Activated CD8-positive, alpha-beta memory T cell treated with anti-CD3 and anti-CD28 coated beads for 24 hours (primary cell): ENCODE results near the gene ZNF665.
"Not testable (repeated sequence)": the region's sequence is repeated elsewhere in the genome, so short reads cannot be mapped to it uniquely, and the experiment has no call there.

Experiments used
- DNase-seq: peaks from one replicate; pipeline ENCODE4 v3.0.0-alpha.2; 2020

ZNF665 gene

GRCh38 chr19:53156850-53157249 lies 36.3 kb downstream of the ZNF665 start:
- no peak for DNase-seq

DNA sequence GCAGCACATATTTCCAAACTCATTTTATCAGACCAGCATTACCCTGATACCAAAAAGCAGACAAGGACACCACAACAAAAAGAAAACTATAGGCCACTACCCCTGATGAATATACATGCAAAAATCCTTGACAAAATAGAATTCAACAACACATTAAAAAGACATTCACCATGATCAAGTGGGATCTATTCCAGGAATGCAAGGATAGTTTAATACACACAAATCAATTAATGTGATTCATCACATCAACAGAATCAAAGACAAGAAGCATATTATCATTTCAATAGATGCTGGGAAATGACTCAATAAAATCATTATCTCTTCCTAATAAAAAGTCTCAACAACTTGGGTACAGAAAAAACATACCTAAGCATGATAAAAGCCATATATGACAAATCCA lies 45.5 kb downstream of the ZNF665 start:
- DNase-seq, result no peak

- DNase-seq, result no peak
Observed at GRCh38 chr19:53140351-53140750, 52.8 kb downstream of the ZNF665 start.

GRCh38 chr19:53136432-53136831 lies 56.7 kb downstream of the ZNF665 start:
- DNase-seq, result no peak

- DNase-seq, result peak; percentile 66
Observed at GRCh38 chr19:53132141-53132991, 60.8 kb downstream of the ZNF665 start, which contains the start of gene ZNF415. ZNF415 (minus strand) TSS chr19:53132910; CDS start chr19:53122676, 10,234 bp downstream.

DNA sequence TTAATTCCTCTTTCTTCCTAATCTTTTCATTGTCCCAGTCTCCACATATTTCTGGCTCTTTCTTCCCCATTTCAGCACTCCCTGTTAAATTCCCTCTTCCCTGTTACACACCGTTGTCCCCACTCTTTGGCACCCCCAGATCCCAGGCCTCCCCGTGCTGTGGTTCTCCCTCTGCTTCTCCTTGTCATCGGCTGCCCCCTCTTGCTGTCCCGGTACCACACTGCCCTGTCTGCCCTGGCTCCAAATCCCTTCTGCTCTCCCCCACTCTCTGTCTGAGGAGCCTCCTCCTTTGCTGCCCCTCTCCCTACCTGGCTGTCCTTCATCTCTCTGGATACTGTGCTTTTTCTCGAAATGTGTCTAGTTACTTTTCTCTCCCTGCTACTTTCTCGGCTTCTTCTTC lies 61.4 kb downstream of the ZNF665 start:
- DNase-seq, result no peak

- no peak for DNase-seq
Observed at GRCh38 chr19:53131085-53131590, 62.0 kb downstream of the ZNF665 start.

GRCh38 chr19:53130506-53130905 lies 62.7 kb downstream of the ZNF665 start:
- no peak for DNase-seq

DNA sequence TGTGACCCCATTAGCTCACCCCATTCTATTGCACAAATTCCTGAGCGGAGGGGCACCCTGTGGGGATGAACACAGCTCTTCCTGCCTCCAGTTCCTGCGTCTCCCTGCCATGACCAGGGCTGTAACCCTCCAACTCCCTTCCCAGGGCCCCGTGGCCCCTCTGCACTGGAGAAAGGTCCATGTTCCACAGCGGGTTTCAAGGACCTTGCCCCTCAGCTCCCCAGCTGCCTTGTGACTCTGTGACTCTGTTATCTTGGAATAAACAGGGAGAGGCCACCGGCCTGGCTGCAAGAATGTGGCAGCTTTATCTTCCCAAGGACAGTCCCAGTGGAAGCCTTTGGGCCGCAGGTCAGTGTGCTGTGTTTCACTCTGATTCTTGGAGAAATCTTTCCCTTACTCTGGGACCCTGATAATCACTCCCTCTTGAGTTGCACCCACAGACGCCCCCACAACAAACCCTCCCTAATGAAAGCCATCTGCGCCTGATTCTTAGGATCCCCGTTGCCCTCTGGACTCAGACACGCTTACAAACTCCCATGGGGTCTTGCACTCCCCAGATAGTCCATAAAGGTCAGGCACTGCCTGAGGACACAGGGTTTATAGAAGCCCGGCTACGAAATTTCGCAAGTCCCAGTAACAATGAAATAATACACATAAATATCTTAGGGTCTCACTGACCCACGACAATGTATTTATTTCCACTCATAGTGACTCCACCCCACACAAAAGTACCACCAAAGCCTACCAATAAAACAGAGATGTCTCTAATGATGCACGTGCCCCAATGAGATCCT lies 66.2 kb downstream of the ZNF665 start:
- DNase-seq, result not testable (repeated sequence)

- no peak for DNase-seq
Observed at GRCh38 chr19:53123400-53123799, 69.8 kb downstream of the ZNF665 start.
